Measurements from ENCODE around the gene GTSE1.

The GTSE1 gene

GRCh38 chr22:46371623-46372226 lies 75.1 kb downstream of the GTSE1 start:
- no peak for ATAC-seq

GRCh38 chr22:46372686-46373085 lies 76.0 kb downstream of the GTSE1 start:
- no peak for TF ChIP-seq RARB (CRISPR knock-in tag; IDR thresholded peaks at IDR 0.05)
- TF ChIP-seq BACH2 (CRISPR knock-in tag; IDR thresholded peaks at IDR 0.05; ENCODE audit: borderline replicate concordance): no peak
- TF ChIP-seq CREB5 (CRISPR knock-in tag; IDR thresholded peaks at IDR 0.05; ENCODE audit: low read depth): no peak
- TF ChIP-seq PATZ1 (CRISPR knock-in tag; IDR thresholded peaks at IDR 0.05; ENCODE audit: borderline replicate concordance): no peak
- TF ChIP-seq CSDC2 (CRISPR knock-in tag; IDR thresholded peaks at IDR 0.05): no peak
- no peak for TF ChIP-seq GLIS3 (CRISPR knock-in tag; IDR thresholded peaks at IDR 0.05)
- no peak for TF ChIP-seq OSR1 (CRISPR knock-in tag; IDR thresholded peaks at IDR 0.05)
- no peak for TF ChIP-seq ZNF8 (CRISPR knock-in tag; IDR thresholded peaks at IDR 0.05)
- no peak for TF ChIP-seq TOX (CRISPR knock-in tag; IDR thresholded peaks at IDR 0.05; ENCODE audit: borderline replicate concordance)
- TF ChIP-seq TCF4 (CRISPR knock-in tag; IDR thresholded peaks at IDR 0.05; ENCODE audit: borderline replicate concordance): no peak
- no peak for ATAC-seq

More at GRCh38 chr22:46371623-46372226, 75.1 kb downstream of the GTSE1 start:
- TF ChIP-seq ESRRG (CRISPR knock-in tag; IDR thresholded peaks at IDR 0.05) (no peak), RARB (CRISPR knock-in tag; IDR thresholded peaks at IDR 0.05) (no peak), ZFP3 (CRISPR knock-in tag; IDR thresholded peaks at IDR 0.05) (no peak), TCF4 (CRISPR knock-in tag; IDR thresholded peaks at IDR 0.05; ENCODE audit: borderline replicate concordance) (no peak), CREB5 (CRISPR knock-in tag; IDR thresholded peaks at IDR 0.05; ENCODE audit: low read depth) (no peak), ZFP30 (CRISPR knock-in tag; IDR thresholded peaks at IDR 0.05) (no peak)

- no peak for TF ChIP-seq TCF4 (CRISPR knock-in tag; IDR thresholded peaks at IDR 0.05; ENCODE audit: borderline replicate concordance)
- TF ChIP-seq ZNF8 (CRISPR knock-in tag; IDR thresholded peaks at IDR 0.05): no peak
- no peak for TF ChIP-seq GLIS3 (CRISPR knock-in tag; IDR thresholded peaks at IDR 0.05)
- no peak for TF ChIP-seq CSRNP3 (CRISPR knock-in tag; IDR thresholded peaks at IDR 0.05)
- no peak for TF ChIP-seq SNAI2 (CRISPR knock-in tag; IDR thresholded peaks at IDR 0.05)
- TF ChIP-seq ZC3H10 (CRISPR knock-in tag; IDR thresholded peaks at IDR 0.05): no peak
- TF ChIP-seq ZFP30 (CRISPR knock-in tag; IDR thresholded peaks at IDR 0.05): no peak
- no peak for TF ChIP-seq ZNF565 (CRISPR knock-in tag; conservative IDR thresholded peaks at IDR 0.05; ENCODE audit: low read depth)
- ATAC-seq: no peak
Observed at GRCh38 chr22:46373159-46373558, 76.5 kb downstream of the GTSE1 start.

- ATAC-seq: no peak
- no peak for TF ChIP-seq ZNF70 (CRISPR knock-in tag; IDR thresholded peaks at IDR 0.05)
- TF ChIP-seq GLIS3 (CRISPR knock-in tag; IDR thresholded peaks at IDR 0.05): no peak
- no peak for TF ChIP-seq BACH2 (CRISPR knock-in tag; IDR thresholded peaks at IDR 0.05; ENCODE audit: borderline replicate concordance)
- no peak for TF ChIP-seq ZFP3 (CRISPR knock-in tag; IDR thresholded peaks at IDR 0.05)
Observed at GRCh38 chr22:46373921-46374662, 77.4 kb downstream of the GTSE1 start.

Data from SK-N-SH treated with all-trans-retinoic acid at 6 μM for 48 hours (cell line).